Measurements from ENCODE around the gene MYO3A. TPM values are rescaled to one million over a fixed set of nuclear protein-coding genes. Genes with fewer than 3 reads are reported as not detected.

MYO3A gene
- total RNA-seq, 4 donors from 2014 or later: 0.12 to 0.33 (median 0.13) TPM; not detected in 1

- in situ Hi-C loops (cut with MboI; ENCODE audit: low sequenced_read_pairs in 4 of 4): no loop called here
- DNase-seq (no peak), ATAC-seq (no peak)
- intact Hi-C loops (cut with DNase I; ENCODE audit: low total_unique reads): no loop called here
- Histone ChIP-seq H3K36me3 (no peaks in the 10 kb centered on the region), H3K4me3 (no peak overlapping the region), H3K27ac (no peak overlapping the region), H3K9me3 (no peaks in the 10 kb centered on the region), H3K27me3 (no peaks in the 10 kb centered on the region), H3K4me1 (no peaks in the 10 kb centered on the region)
- TF ChIP-seq CTCF (IDR thresholded peaks at IDR 0.05 in 4 of 5, conservative IDR thresholded peaks at IDR 0.05 in 1 of 5) (no peak), POLR2A (IDR thresholded peaks at IDR 0.05) (no peak)
Observed at GRCh38 chr10:26205223-26205622, 271.2 kb downstream of the MYO3A start.

- Histone ChIP-seq H3K27me3 (peaks cover 33 to 50% (median 46%) of the 10 kb centered on the region in 3 donors), H3K4me3 (no peak overlapping the region), H3K36me3 (no peaks in the 10 kb centered on the region), H3K9me3 (no peaks in the 10 kb centered on the region), H3K27ac (no peak overlapping the region), H3K4me1 (no peaks in the 10 kb centered on the region)
- TF ChIP-seq CTCF (IDR thresholded peaks at IDR 0.05 in 4 of 5, conservative IDR thresholded peaks at IDR 0.05 in 1 of 5): no peak
- TF ChIP-seq POLR2A (IDR thresholded peaks at IDR 0.05): no peak
- in situ Hi-C loops (cut with MboI; ENCODE audit: low sequenced_read_pairs in 4 of 4) (no loop called here), intact Hi-C loops (cut with DNase I; ENCODE audit: low total_unique reads) (no loop called here)
- DNase-seq (no peak), ATAC-seq (no peak)
Observed at GRCh38 chr10:26211781-26212444, 277.9 kb downstream of the MYO3A start.

GRCh38 chr10:26212511-26212910 is 278.5 kb downstream of the MYO3A start:
- Histone ChIP-seq H3K36me3 (no peaks in the 10 kb centered on the region), H3K27ac (no peak overlapping the region), H3K27me3 (peaks cover 38 to 56% (median 52%) of the 10 kb centered on the region in 3 donors), H3K4me1 (no peaks in the 10 kb centered on the region), H3K9me3 (no peaks in the 10 kb centered on the region), H3K4me3 (no peak overlapping the region)
- in situ Hi-C loops (cut with MboI; ENCODE audit: low sequenced_read_pairs in 4 of 4): no loop called here
- no peak for ATAC-seq
- no peak for DNase-seq
- intact Hi-C loops (cut with DNase I; ENCODE audit: low total_unique reads): no loop called here
- TF ChIP-seq POLR2A (IDR thresholded peaks at IDR 0.05): no peak
- no peak for TF ChIP-seq CTCF (IDR thresholded peaks at IDR 0.05 in 4 of 5, conservative IDR thresholded peaks at IDR 0.05 in 1 of 5)

- no peak for ATAC-seq
- no peaks in the 10 kb centered on the region for H3K4me1 ChIP-seq
- in situ Hi-C loops (cut with MboI; ENCODE audit: low sequenced_read_pairs in 4 of 4): no loop called here
Observed at GRCh38 chr10:26213157-26213800, 279.2 kb downstream of the MYO3A start.

More at GRCh38 chr10:26213157-26213800, 279.2 kb downstream of the MYO3A start:
- DNase-seq: no peak
- Histone ChIP-seq H3K27ac (no peak overlapping the region), H3K27me3 (peaks cover 45 to 64% (median 60%) of the 10 kb centered on the region in 3 donors), H3K4me3 (no peak overlapping the region), H3K9me3 (no peaks in the 10 kb centered on the region), H3K36me3 (no peaks in the 10 kb centered on the region)
- intact Hi-C loops (cut with DNase I; ENCODE audit: low total_unique reads): no loop called here
- TF ChIP-seq CTCF (IDR thresholded peaks at IDR 0.05 in 4 of 5, conservative IDR thresholded peaks at IDR 0.05 in 1 of 5): no peak
- no peak for TF ChIP-seq POLR2A (IDR thresholded peaks at IDR 0.05)

Data from gastrocnemius medialis (tissue), 4 donors.